ENCODE data around the gene HS6ST1. TPM values are rescaled to one million over a fixed set of nuclear protein-coding genes. Genes with fewer than 3 reads are reported as not detected.

HS6ST1 gene
- polyA plus RNA-seq, 1 experiment, result 22.4 TPM

- CTCF ChIA-PET, result no interaction called here
- H3K9me3 ChIP-seq (ENCODE audit: control insufficient read depth, insufficient read depth, low read length), result peaks cover 13% of the 10 kb centered on the region
- no peak overlapping the region for H3K27ac ChIP-seq (ENCODE audit: low read depth, low read length)
- H3K27me3 ChIP-seq (ENCODE audit: control insufficient read depth, insufficient read depth, low read length), result no peaks in the 10 kb centered on the region
- no peak overlapping the region for H3K4me3 ChIP-seq (ENCODE audit: low read depth, low read length)
- POLR2A ChIA-PET, result no interaction called here
- TF ChIP-seq CTCF (IDR thresholded peaks at IDR 0.05; ENCODE audit: low read depth, low read length), result no peak
- no peak for DNase-seq (ENCODE audit: low read depth, low spot score)
Observed at GRCh38 chr2:128346291-128347170, 27.9 kb upstream of the HS6ST1 start.

DNA sequence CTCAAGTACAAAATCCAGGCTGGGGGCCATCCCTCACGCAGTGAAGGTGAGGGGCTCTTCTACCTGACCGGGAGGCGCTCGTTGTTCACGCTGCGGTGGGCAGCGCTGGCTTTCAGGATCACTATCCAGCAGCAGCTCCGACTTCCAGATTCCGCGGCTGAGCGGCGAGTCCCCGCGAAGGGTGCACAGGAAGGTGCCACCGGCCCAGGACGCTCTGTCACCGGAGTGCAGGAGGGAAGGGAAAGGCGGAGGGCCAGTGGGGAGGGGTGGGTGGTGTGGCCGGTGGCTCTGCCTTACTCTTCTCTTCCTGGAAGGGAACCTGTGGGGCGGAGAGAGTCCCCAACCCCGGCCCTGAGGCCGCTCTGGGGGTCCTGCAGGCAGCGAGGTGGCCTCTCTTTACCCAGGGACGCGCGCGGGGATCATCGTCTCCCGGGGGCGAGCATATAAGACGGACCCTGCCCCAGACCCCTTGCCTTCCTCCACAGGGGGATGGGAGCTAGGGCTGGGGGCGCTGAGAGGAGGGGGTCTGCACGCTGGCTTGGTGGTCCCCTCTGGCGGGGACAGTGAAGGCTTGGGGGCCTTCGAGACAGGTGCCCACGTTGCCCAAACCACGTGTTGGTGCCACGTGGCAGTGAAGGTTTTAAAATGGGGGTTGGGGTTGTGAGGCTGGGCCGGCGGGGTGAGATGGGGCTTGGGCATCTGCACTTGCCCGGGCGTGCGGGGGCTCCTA lies 26.9 kb upstream of the HS6ST1 start:
- H3K9me3 ChIP-seq (ENCODE audit: control insufficient read depth, insufficient read depth, low read length), result peaks cover 12% of the 10 kb centered on the region
- TF ChIP-seq CTCF (IDR thresholded peaks at IDR 0.05; ENCODE audit: low read depth, low read length), result no peak
- no peak for DNase-seq (ENCODE audit: low read depth, low spot score)
- H3K27ac ChIP-seq (ENCODE audit: low read depth, low read length), result no peak overlapping the region
- CTCF ChIA-PET, result no interaction called here
- no peak overlapping the region for H3K4me3 ChIP-seq (ENCODE audit: low read depth, low read length)
- no peaks in the 10 kb centered on the region for H3K27me3 ChIP-seq (ENCODE audit: control insufficient read depth, insufficient read depth, low read length)
- POLR2A ChIA-PET, result no interaction called here

GRCh38 chr2:128344101-128344500 lies 25.4 kb upstream of the HS6ST1 start:
- no peak for TF ChIP-seq CTCF (IDR thresholded peaks at IDR 0.05; ENCODE audit: low read depth, low read length)
- DNase-seq (ENCODE audit: low read depth, low spot score), result no peak
- no peak overlapping the region for H3K4me3 ChIP-seq (ENCODE audit: low read depth, low read length)
- H3K27ac ChIP-seq (ENCODE audit: low read depth, low read length), result no peak overlapping the region
- H3K27me3 ChIP-seq (ENCODE audit: control insufficient read depth, insufficient read depth, low read length), result no peaks in the 10 kb centered on the region
- CTCF ChIA-PET, result no interaction called here
- peaks cover 12% of the 10 kb centered on the region for H3K9me3 ChIP-seq (ENCODE audit: control insufficient read depth, insufficient read depth, low read length)
- POLR2A ChIA-PET, result interaction anchor here (0.7 kb wide), 1 partner anchor 82 kb away, joined by 5 read pairs; no protein-coding TSS in a partner anchor

DNA sequence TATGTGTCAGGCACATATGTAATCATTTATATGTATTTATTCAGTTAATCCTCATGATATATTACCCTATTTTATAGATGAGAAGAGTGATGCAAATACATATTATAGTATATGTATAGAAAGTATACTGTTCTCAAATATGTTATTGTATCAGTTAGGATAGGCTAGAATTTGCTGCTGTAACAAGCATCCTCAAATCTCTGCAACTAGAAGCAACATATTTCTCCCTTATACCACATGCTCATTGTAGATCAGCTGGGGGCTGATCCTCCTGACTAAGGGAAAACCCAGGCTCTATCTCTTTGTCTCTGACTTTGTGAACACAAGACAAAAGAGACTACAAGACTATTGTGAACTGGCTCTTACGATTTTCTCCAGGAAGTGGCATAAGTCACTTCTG lies 24.8 kb upstream of the HS6ST1 start:
- TF ChIP-seq CTCF (IDR thresholded peaks at IDR 0.05; ENCODE audit: low read depth, low read length), result no peak
- ChIA-PET CTCF (no interaction called here), POLR2A (no interaction called here)
- Histone ChIP-seq H3K27ac (ENCODE audit: low read depth, low read length) (no peak overlapping the region), H3K9me3 (ENCODE audit: control insufficient read depth, insufficient read depth, low read length) (peaks cover 12% of the 10 kb centered on the region), H3K4me3 (ENCODE audit: low read depth, low read length) (no peak overlapping the region), H3K27me3 (ENCODE audit: control insufficient read depth, insufficient read depth, low read length) (no peaks in the 10 kb centered on the region)
- DNase-seq (ENCODE audit: low read depth, low spot score), result no peak

GRCh38 chr2:128342550-128342949 lies 23.9 kb upstream of the HS6ST1 start:
- ChIA-PET POLR2A (no interaction called here), CTCF (no interaction called here)
- H3K4me3 ChIP-seq (ENCODE audit: low read depth, low read length), result no peak overlapping the region
- no peaks in the 10 kb centered on the region for H3K27me3 ChIP-seq (ENCODE audit: control insufficient read depth, insufficient read depth, low read length)
- H3K9me3 ChIP-seq (ENCODE audit: control insufficient read depth, insufficient read depth, low read length), result peaks cover 12% of the 10 kb centered on the region
- no peak overlapping the region for H3K27ac ChIP-seq (ENCODE audit: low read depth, low read length)
- no peak for TF ChIP-seq CTCF (IDR thresholded peaks at IDR 0.05; ENCODE audit: low read depth, low read length)
- DNase-seq (ENCODE audit: low read depth, low spot score), result no peak
